Astrocyte (in vitro differentiated cells and primary cell): Measurements from ENCODE around the gene GBA3.

ENCODE experiments used
- CTCF ChIP-seq: IDR thresholded peaks from 2 replicates; pipeline ENCODE4 v1.5.1; 2011; ENCODE audit warnings: low read depth, mild to moderate bottlenecking, inconsistent platforms, low read length, moderate library complexity; ENCODE audit not compliant: insufficient read depth
- EZH2 ChIP-seq: IDR thresholded peaks from 2 replicates; pipeline ENCODE4 v1.6.1; 2012; ENCODE audit warnings: mild to moderate bottlenecking, low read length, inconsistent platforms; ENCODE audit not compliant: insufficient read depth

- TF ChIP-seq CTCF = no peak
- no peak for TF ChIP-seq EZH2
Measured at GRCh38 chr4:22850055-22850454, 157.3 kb downstream of the GBA3 start.
